ENCODE results near the gene SEMA4D.

DNA sequence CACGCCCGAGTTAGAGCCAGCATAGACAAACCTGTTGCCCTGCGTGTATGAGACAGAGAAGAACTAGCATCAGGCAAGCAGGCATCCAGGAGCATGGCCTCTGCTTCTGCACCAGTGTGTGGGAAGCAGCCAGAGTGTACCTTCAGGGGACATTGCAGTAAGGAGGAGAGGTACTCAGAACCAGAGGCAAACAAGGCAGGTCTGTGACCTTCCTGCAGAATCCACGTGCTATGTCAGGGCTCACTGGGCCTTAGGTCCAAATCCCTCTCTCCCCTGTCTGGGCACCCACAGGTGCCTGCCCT is 116.7 kb downstream of the SEMA4D start:
- TF ChIP-seq, protein P1, sequence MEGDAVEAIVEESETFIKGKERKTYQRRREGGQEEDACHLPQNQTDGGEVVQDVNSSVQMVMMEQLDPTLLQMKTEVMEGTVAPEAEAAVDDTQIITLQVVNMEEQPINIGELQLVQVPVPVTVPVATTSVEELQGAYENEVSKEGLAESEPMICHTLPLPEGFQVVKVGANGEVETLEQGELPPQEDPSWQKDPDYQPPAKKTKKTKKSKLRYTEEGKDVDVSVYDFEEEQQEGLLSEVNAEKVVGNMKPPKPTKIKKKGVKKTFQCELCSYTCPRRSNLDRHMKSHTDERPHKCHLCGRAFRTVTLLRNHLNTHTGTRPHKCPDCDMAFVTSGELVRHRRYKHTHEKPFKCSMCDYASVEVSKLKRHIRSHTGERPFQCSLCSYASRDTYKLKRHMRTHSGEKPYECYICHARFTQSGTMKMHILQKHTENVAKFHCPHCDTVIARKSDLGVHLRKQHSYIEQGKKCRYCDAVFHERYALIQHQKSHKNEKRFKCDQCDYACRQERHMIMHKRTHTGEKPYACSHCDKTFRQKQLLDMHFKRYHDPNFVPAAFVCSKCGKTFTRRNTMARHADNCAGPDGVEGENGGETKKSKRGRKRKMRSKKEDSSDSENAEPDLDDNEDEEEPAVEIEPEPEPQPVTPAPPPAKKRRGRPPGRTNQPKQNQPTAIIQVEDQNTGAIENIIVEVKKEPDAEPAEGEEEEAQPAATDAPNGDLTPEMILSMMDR (conservative IDR thresholded peaks at IDR 0.05), result no peak
- no peak for TF ChIP-seq EZH2 (IDR thresholded peaks at IDR 0.05; ENCODE audit: low read depth)

Data from PC-9 (cell line).